Measurements from ENCODE around the gene KCNA2. TPM values are rescaled to one million over a fixed set of nuclear protein-coding genes. Genes with fewer than 3 reads are reported as not detected.
A peak's percentile ranks its signal among the peaks of the same experiment; 100 is the strongest.

The KCNA2 gene
- total RNA-seq: 1 to 10 TPM in 4 of 8 experiments, under 1 TPM in 4; 0.43 to 4.0 (median 0.97) TPM

DNA sequence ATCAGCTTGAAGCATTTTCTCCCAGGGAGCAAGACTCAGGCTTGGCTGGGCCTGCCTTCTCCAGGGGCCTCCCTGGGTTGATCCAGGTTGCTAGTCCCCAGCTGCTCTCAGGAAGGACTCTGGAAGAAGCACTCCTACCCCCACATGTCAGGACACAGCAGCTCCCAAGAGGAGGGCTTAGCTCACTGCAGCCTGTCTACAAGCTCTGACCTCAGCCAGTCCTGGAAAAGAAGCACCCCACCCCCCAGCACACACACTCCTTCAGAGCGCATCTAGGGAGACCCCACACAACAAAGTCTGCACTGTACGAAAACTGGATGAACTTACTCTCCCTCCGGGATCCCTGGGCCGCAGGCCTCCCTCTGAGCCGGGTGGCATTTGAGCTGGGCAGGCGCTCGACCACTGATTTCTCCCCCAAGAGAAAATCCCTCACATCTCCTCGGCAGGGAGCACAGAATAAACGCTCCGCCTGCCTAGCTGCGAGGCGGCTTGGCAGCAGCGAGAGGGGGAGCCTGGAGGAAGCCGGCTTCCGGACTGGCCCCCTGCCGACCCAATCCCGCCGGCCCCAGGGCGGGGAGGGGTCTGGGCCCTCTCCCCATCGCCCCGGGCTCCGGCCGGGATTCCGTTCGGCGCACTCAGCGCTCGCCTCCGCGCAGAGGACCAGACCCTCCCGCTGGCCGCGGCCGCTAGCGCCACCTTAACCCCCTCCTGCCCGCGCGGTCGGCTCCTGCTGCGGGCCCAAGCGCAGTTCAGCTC, at the start of gene KCNA2:
TSS of gene KCNA2 (minus strand) at position 458 of the 756 bp plus-strand sequence. CDS start 1,576 bp downstream, outside the sequence.
- in situ Hi-C loops (cut with MboI; ENCODE audit: low pct_unique_long_range_greater_than_20kb in 2 of 9, low sequenced_read_pairs in 9 of 9, unreplicated experiment in 9 of 9): loop anchor here in 4 of 9 experiments (25.0 kb wide), 1 partner anchor 94 kb away; the partner anchor contains the start of gene KCNA10 (in 4 of the 4)
- Histone ChIP-seq H3K27ac (no peak within 1 kb of the TSS), H3K4me1 (replicated peaks in 1 of 2) (peaks cover 9 to 10% of the 10 kb centered on the region in 2 donors), H3K4me3 (peak within 1 kb of the TSS; percentile 39 to 51 (median 46))
- WGBS, 10 experiments: 0 to 21% (median 0%) methylated on average over 1 to 11 of the region's 41 CpGs; no CpG with 5 or more reads in 3 of the 10 experiments
- ATAC-seq (replicated peaks in 6 of 8): peak; percentile 60 to 87 (median 82)

DNA sequence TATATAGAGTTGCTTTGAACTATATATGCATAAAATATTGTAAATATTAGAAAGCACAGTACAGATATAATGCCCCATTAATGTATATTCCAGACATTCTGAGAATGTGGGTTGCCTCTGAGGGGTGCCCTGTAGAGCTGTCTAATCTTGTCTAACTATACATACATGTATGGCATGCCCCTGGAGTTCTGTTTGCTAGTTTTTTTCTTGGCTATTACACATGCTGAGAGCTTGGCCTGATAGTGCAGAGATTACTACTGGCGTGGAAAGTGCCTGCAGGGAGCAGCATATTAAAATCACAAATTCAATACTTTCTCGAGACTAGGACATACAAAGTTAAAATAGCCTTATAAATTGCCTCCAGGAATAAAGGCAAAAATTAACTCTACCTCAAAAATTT, 44.5 kb upstream of the KCNA2 start:
- no peak overlapping the region for H3K27ac ChIP-seq
- no peaks in the 10 kb centered on the region for H3K4me1 ChIP-seq (replicated peaks in 1 of 2)
- in situ Hi-C loops (cut with MboI; ENCODE audit: low pct_unique_long_range_greater_than_20kb in 2 of 9, low sequenced_read_pairs in 9 of 9, unreplicated experiment in 9 of 9): no loop called here
- H3K4me3 ChIP-seq: no peak overlapping the region
- WGBS, 10 experiments: 0 to 86% (median 70%) methylated on average over 1 to 2 of the region's 2 CpGs; no CpG with 5 or more reads in 1 of the 10 experiments
- no peak for ATAC-seq (replicated peaks in 6 of 8)

DNA sequence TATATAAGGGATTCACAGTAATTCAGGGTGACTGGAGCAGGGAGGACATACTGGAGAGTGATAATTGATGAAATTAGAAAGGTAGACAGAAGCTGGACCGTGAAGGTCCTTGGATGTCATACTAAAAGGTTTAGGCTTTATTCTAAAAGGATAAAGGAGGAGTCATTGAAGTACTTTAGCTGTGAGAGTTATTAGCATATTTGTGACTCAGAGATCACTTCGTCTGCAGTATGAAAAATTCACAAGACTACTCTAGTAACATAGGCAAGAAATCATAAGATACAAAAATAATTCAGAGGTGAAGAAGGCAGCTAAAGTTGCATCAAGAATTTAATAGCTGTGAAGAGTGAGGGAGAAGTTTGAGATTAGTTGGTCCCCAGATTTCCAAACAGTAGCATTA, 42.3 kb upstream of the KCNA2 start:
- H3K27ac ChIP-seq: no peak overlapping the region
- WGBS, 10 experiments: 0 to 71% (median 32%) methylated on average over 1 to 2 of the region's 2 CpGs
- in situ Hi-C loops (cut with MboI; ENCODE audit: low pct_unique_long_range_greater_than_20kb in 2 of 9, low sequenced_read_pairs in 9 of 9, unreplicated experiment in 9 of 9): loop anchor here in 2 of 9 experiments (10.0 to 25.0 kb wide), 2 partner anchors 96 to 114 kb away; no protein-coding TSS in a partner anchor
- no peak overlapping the region for H3K4me3 ChIP-seq
- peak in 2 of 8 experiments; percentile 85 to 88 for ATAC-seq (replicated peaks in 6 of 8)
- peaks cover 9 to 10% of the 10 kb centered on the region in 2 donors for H3K4me1 ChIP-seq (replicated peaks in 1 of 2)

DNA sequence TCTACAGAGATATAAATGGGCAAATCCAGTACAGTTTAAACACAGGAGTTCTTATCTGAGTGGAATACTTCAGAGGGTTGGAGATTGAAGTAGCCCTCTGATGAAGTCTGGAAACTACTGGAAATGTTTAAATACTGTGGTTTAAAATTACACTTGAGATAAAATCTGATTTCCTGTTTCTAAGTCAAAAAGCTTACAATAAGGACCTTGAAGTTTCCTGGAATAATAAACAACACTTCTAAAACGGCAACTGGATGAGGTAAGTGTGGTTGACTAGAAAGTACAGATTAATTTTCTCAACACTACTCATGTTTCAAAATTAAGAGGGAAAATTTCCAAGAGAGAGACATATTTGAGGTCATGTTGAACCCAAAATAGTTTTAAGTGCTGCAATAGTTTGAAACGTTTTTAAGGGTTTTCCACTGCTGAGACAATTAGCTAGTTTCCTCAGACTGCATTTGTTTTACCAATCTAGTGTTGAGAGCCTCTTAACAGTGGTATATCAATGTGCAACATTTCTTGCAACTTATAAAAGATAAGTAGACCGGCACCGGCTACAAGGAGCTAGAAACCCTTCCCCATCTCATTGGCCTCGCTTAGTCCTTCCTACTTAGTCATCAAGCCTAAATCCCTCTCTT, 41.2 kb upstream of the KCNA2 start:
- 28 to 86% (median 58%) methylated on average over 2 to 5 of the region's 5 CpGs; no CpG with 5 or more reads in 1 of the 10 experiments for WGBS, 10 experiments
- H3K4me1 ChIP-seq (replicated peaks in 1 of 2): peaks cover 10% of the 10 kb centered on the region in 2 donors
- in situ Hi-C loops (cut with MboI; ENCODE audit: low pct_unique_long_range_greater_than_20kb in 2 of 9, low sequenced_read_pairs in 9 of 9, unreplicated experiment in 9 of 9): loop anchor here in 2 of 9 experiments (10.0 to 25.0 kb wide), 2 partner anchors 97 to 115 kb away; no protein-coding TSS in a partner anchor
- no peak overlapping the region for H3K4me3 ChIP-seq
- no peak for ATAC-seq (replicated peaks in 6 of 8)
- no peak overlapping the region for H3K27ac ChIP-seq

DNA sequence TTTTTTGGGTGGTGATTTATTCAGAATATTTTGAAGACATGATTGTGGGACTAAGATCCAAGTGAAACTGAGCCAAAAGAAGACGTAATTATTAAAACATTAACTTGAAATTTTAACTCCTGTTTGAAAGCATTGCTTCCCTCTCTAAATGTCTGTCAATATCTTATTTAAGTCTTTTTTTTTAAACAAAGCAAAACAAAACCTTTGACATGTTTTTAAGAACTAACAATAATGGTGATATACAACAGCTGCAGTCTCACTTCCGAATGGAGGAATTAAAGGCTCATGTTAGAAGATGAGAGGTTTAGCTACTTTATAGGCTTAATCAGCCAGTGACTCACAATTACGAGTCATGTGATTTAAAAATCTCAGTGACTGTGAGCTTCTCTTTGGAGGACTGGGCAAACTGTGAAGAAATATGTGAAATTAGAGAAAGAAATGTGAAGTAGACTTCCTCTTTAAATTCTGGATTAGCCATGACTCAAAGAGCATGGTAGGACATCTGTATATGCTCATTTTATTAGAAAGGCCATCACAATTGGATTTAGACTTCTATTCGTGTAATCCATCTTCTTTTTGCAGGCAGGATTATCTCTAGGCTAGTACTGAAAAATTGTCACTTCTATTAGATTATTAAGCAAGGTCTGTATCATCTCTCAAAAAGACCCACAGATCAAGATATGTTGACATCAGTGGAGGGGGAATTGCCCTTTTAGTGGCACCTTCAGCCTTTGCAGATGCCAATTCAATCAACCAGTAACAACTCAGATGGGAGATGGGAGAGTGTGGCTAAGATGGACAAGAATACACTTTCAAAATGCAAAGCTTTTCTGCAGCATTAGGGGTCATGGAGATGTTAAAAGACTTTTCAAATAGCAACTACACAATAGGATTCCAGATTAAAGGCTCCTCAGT, 39.9 kb upstream of the KCNA2 start:
- in situ Hi-C loops (cut with MboI; ENCODE audit: low pct_unique_long_range_greater_than_20kb in 2 of 9, low sequenced_read_pairs in 9 of 9, unreplicated experiment in 9 of 9): loop anchor here in 2 of 9 experiments (10.0 to 25.0 kb wide), 2 partner anchors 99 to 116 kb away; no protein-coding TSS in a partner anchor
- Histone ChIP-seq H3K27ac (no peak overlapping the region), H3K4me1 (replicated peaks in 1 of 2) (peaks cover 10% of the 10 kb centered on the region in 2 donors), H3K4me3 (no peak overlapping the region)
- ATAC-seq (replicated peaks in 6 of 8): peak in 5 of 8 experiments; percentile 35 to 79 (median 55)
- WGBS, 10 experiments: 0 to 84% (median 73%) methylated on average over 2 to 4 of the region's 4 CpGs

DNA sequence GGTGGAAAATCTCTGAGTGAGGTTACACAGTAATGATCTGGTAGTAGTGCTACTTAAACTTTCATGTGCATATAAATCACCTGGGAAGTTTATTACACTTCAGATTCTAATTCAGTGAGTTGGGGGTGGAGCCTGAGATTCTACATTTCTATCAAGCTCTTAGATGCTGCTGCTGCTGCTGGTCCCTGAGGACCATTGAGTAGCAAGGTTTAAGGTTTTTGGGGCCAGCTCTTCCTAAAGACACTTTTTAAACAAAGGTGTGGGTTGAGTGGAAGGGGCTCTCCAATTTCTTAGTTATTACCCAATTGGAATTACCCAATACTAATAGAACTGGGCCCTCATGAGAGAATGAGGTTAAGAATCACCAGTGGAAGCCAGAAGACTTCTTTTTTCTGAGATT, 39.1 kb upstream of the KCNA2 start:
- Histone ChIP-seq H3K27ac (no peak overlapping the region), H3K4me1 (replicated peaks in 1 of 2) (peaks cover 10% of the 10 kb centered on the region in 2 donors), H3K4me3 (no peak overlapping the region)
- in situ Hi-C loops (cut with MboI; ENCODE audit: low pct_unique_long_range_greater_than_20kb in 2 of 9, low sequenced_read_pairs in 9 of 9, unreplicated experiment in 9 of 9): loop anchor here in 2 of 9 experiments (10.0 to 25.0 kb wide), 2 partner anchors 100 to 117 kb away; no protein-coding TSS in a partner anchor
- ATAC-seq (replicated peaks in 6 of 8): no peak

DNA sequence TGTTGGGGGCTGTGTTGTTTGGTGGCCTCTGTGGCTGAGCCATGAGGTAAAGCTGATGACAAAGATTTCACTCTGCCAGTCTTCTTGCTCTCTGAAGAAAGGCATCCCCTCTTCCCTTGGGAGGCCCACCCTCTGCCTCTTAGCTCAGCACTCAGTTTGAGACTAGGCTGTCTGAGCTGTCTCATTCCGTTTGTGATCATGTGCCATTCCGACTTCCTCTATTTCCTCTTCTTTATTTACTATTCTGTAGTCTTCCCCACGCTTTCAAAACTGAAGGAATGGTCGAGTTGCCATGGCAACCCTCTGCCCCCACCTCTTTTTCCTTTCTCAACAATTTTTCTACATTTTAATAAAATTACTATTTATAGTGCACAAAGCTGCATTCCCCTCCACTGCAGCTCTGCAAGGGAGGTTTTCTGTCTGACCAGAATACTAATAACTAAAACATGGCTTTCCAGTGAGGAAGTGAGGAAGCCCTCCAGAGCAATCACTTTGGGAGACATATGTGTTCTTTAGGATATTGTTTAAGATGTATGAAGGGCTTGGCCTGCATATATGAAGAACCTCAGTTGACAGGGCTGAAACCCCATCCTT, 37.8 kb upstream of the KCNA2 start:
- H3K27ac ChIP-seq: no peak overlapping the region
- peaks cover 10% of the 10 kb centered on the region in 2 donors for H3K4me1 ChIP-seq (replicated peaks in 1 of 2)
- ATAC-seq (replicated peaks in 6 of 8): peak in 5 of 8 experiments; percentile 94 to 97 (median 96)
- H3K4me3 ChIP-seq: no peak overlapping the region
- in situ Hi-C loops (cut with MboI; ENCODE audit: low pct_unique_long_range_greater_than_20kb in 2 of 9, low sequenced_read_pairs in 9 of 9, unreplicated experiment in 9 of 9): loop anchor here in 2 of 9 experiments (10.0 to 25.0 kb wide), 2 partner anchors 101 to 118 kb away; no protein-coding TSS in a partner anchor
- 0 to 60% (median 28%) methylated on average over 1 to 4 of the region's 4 CpGs; no CpG with 5 or more reads in 1 of the 10 experiments for WGBS, 10 experiments

DNA sequence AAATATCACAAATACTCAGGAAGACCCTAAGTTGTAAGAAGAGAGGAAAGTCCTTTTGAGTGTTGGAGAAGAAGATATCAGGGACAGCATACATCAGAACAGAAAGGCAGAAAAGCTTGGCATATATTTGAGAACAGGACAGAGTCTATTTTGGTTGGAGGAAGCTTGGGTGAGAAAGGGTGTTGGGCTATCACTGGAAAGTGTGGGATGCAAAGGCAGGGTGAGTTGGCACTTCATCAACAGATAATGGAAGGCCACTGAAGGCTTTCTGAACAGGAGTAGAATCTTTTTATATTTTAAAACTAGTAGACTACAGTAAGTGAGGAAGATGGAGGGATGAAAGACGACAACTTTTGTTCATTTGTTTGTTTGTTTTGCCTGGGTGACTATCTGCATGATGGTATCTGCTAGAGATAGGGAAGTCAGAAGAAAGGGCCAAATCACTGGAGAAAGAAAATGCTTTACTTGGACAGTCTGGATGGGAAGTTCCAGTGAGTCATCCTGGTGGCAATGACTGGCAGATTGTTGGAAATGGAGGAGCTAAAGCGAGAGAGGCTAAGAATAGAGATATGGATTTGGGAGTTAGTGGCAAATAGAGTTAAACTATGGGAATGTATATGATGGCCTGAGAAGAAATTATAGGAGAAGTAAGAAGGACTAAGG, 33.7 kb upstream of the KCNA2 start:
- peak in 2 of 8 experiments; percentile 51 to 69 for ATAC-seq (replicated peaks in 6 of 8)
- in situ Hi-C loops (cut with MboI; ENCODE audit: low pct_unique_long_range_greater_than_20kb in 2 of 9, low sequenced_read_pairs in 9 of 9, unreplicated experiment in 9 of 9): loop anchor here in 3 of 9 experiments (10.0 to 25.0 kb wide), 3 partner anchors 105 to 125 kb away; no protein-coding TSS in a partner anchor
- Histone ChIP-seq H3K4me1 (replicated peaks in 1 of 2) (peaks cover 10% of the 10 kb centered on the region in 2 donors), H3K4me3 (no peak overlapping the region), H3K27ac (no peak overlapping the region)
- WGBS, 10 experiments: 0 to 90% (median 66%) methylated on average over 2 of the region's 2 CpGs

DNA sequence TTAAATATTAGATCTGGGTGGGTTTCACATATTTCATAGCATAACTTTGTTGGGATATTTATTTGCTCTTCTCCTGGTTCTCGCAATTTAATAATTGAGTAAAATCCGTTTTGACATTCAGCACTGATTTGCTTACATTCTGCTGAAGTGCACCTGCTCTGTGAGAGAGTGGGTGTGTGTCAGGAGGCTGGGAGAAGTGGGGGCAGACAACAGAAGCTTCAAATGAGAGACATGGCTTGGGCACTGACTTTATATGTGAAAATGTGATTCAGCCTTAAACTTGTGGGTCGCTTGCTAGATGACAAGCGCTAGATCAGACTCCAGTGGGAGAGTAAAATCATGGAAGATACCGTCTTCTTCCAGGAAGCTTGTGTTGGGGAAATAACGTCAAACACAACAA, 32.4 kb upstream of the KCNA2 start:
- 42 to 100% (median 79%) methylated on average over 1 to 6 of the region's 6 CpGs for WGBS, 10 experiments
- in situ Hi-C loops (cut with MboI; ENCODE audit: low pct_unique_long_range_greater_than_20kb in 2 of 9, low sequenced_read_pairs in 9 of 9, unreplicated experiment in 9 of 9): loop anchor here in 3 of 9 experiments (10.0 to 25.0 kb wide), 2 partner anchors 124 to 126 kb away; no protein-coding TSS in a partner anchor
- no peak overlapping the region for H3K4me3 ChIP-seq
- no peak for ATAC-seq (replicated peaks in 6 of 8)
- peaks cover 1 to 2% of the 10 kb centered on the region in 2 donors for H3K4me1 ChIP-seq (replicated peaks in 1 of 2)
- H3K27ac ChIP-seq: no peak overlapping the region

DNA sequence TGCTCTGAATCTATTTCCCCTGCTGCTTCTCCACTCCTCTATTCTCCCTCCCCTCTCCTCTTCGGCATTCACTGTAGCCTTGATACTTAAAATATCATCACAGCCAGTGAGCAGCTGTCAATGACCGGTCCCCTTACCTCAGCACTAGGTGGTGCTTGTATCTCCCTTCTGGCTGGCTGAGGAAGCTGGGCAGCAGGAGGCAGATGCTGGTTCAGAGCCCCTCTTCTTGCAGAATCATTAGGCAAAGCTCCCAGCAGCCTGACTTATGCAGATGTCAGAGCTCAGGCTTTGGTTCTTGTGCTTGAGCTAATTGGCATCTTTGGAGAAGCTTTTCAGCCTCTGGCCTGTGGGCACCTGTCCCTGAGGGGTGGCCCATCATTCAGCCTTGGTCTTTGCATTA, 31.9 kb upstream of the KCNA2 start:
- peak in 4 of 8 experiments; percentile 32 to 70 (median 56) for ATAC-seq (replicated peaks in 6 of 8)
- Histone ChIP-seq H3K4me3 (no peak overlapping the region), H3K27ac (no peak overlapping the region), H3K4me1 (replicated peaks in 1 of 2) (no peaks in the 10 kb centered on the region)
- in situ Hi-C loops (cut with MboI; ENCODE audit: low pct_unique_long_range_greater_than_20kb in 2 of 9, low sequenced_read_pairs in 9 of 9, unreplicated experiment in 9 of 9): loop anchor here in 3 of 9 experiments (10.0 to 25.0 kb wide), 2 partner anchors 124 to 127 kb away; no protein-coding TSS in a partner anchor
- WGBS, 10 experiments: 43 to 73% (median 53%) methylated on average over 1 to 2 of the region's 2 CpGs; no CpG with 5 or more reads in 4 of the 10 experiments

DNA sequence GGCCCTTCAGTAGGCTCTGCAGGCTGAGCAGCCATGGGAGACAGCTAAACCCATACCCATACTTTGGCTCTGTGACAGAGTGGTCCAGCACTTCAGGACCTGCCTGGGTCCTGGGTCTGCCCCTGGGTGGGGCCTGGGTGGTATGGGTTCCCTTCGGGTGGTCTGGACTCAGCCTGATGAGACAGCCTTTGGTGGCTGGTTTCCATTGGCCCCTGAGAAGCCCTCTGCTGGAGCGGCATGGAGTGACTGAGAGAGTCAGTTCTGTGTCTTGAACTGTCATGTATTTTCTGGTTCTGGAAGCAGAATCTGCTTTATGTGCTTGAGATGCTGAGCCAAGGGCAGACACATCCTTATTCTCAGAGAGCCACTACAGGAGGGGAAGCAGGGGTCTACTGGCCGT, 31.3 kb upstream of the KCNA2 start:
- in situ Hi-C loops (cut with MboI; ENCODE audit: low pct_unique_long_range_greater_than_20kb in 2 of 9, low sequenced_read_pairs in 9 of 9, unreplicated experiment in 9 of 9): loop anchor here in 3 of 9 experiments (10.0 to 25.0 kb wide), 2 partner anchors 125 to 127 kb away; no protein-coding TSS in a partner anchor

More for the DNA sequence above, 31.3 kb upstream of the KCNA2 start:
- no peak overlapping the region for H3K27ac ChIP-seq
- H3K4me1 ChIP-seq (replicated peaks in 1 of 2): no peaks in the 10 kb centered on the region
- no peak for ATAC-seq (replicated peaks in 6 of 8)
- 0 to 78% (median 59%) methylated on average over 1 to 3 of the region's 3 CpGs; no CpG with 5 or more reads in 4 of the 10 experiments for WGBS, 10 experiments
- no peak overlapping the region for H3K4me3 ChIP-seq
